ENCODE results near the gene COL26A1.

DNA sequence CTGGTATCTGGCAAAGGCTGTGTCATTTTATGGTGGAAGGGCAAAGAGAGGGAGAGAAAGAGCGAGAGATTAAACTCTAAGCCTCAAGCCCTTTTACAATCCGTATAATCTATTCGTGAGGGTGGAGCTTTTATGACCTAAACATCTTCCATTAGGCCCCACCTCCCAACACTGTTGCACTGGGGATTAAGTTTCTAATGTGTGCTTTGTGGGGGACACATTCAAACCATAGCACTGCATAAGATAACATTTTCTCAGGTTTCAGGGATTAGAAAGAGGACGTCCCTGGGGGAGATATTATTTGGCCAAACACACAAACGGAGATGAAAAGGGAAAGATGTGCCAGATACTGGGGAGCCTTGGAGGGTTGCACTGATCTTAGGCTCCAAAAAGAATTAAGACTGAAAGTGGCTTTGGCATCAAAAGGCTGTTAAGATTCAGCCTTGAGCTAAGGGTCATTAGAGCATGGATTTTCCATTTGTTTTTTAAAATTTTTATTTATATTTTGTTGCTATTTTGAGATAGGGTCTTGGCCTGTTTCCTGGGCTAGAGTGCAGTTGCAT lies 19.0 kb downstream of the COL26A1 start:
- TF ChIP-seq SP2 (tag by site-specific recombination; IDR thresholded peaks at IDR 0.05) (no peak), ZNF274 (IDR thresholded peaks at IDR 0.05; ENCODE audit: low read length) (no peak), ZNF274 (tag by site-specific recombination; IDR thresholded peaks at IDR 0.05; ENCODE audit: borderline replicate concordance) (no peak), ZNF514 (tag by site-specific recombination; IDR thresholded peaks at IDR 0.05) (no peak), ZNF561 (tag by site-specific recombination; IDR thresholded peaks at IDR 0.05; ENCODE audit: borderline replicate concordance) (no peak), ZNF830 (tag by site-specific recombination; IDR thresholded peaks at IDR 0.05; ENCODE audit: low read depth) (no peak), ZNF473 (tag by site-specific recombination; IDR thresholded peaks at IDR 0.05) (no peak), HOXC10 (CRISPR knock-in tag; IDR thresholded peaks at IDR 0.05) (no peak), MEIS1 (CRISPR knock-in tag; IDR thresholded peaks at IDR 0.05; ENCODE audit: borderline replicate concordance) (no peak)
- TF ChIP-seq, protein P1, sequence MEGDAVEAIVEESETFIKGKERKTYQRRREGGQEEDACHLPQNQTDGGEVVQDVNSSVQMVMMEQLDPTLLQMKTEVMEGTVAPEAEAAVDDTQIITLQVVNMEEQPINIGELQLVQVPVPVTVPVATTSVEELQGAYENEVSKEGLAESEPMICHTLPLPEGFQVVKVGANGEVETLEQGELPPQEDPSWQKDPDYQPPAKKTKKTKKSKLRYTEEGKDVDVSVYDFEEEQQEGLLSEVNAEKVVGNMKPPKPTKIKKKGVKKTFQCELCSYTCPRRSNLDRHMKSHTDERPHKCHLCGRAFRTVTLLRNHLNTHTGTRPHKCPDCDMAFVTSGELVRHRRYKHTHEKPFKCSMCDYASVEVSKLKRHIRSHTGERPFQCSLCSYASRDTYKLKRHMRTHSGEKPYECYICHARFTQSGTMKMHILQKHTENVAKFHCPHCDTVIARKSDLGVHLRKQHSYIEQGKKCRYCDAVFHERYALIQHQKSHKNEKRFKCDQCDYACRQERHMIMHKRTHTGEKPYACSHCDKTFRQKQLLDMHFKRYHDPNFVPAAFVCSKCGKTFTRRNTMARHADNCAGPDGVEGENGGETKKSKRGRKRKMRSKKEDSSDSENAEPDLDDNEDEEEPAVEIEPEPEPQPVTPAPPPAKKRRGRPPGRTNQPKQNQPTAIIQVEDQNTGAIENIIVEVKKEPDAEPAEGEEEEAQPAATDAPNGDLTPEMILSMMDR (tag by site-specific recombination; IDR thresholded peaks at IDR 0.05) = no peak
- TF ChIP-seq, protein P2, sequence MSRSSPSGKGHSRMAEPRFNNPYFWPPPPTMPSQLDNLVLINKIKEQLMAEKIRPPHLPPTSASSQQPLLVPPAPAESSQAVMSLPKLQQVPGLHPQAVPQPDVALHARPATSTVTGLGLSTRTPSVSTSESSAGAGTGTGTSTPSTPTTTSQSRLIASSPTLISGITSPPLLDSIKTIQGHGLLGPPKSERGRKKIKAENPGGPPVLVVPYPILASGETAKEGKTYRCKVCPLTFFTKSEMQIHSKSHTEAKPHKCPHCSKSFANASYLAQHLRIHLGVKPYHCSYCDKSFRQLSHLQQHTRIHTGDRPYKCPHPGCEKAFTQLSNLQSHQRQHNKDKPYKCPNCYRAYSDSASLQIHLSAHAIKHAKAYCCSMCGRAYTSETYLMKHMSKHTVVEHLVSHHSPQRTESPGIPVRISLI (tag by site-specific recombination; IDR thresholded peaks at IDR 0.05) = no peak
- TF ChIP-seq, protein P3, sequence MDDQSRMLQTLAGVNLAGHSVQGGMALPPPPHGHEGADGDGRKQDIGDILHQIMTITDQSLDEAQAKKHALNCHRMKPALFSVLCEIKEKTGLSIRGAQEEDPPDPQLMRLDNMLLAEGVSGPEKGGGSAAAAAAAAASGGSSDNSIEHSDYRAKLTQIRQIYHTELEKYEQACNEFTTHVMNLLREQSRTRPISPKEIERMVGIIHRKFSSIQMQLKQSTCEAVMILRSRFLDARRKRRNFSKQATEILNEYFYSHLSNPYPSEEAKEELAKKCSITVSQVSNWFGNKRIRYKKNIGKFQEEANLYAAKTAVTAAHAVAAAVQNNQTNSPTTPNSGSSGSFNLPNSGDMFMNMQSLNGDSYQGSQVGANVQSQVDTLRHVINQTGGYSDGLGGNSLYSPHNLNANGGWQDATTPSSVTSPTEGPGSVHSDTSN (CRISPR knock-in tag; IDR thresholded peaks at IDR 0.05) = no peak
